SK-N-SH treated with all-trans-retinoic acid at 6 μM for 48 hours (cell line): ENCODE data around the gene FNBP1L.

Source experiments
- ATAC-seq: fragments of 200-7000 bp; cut with Tn5 transposase; 3 replicates; pipeline ENCODE4 v1.9.1; 2020; ENCODE audit warnings: mild to moderate bottlenecking, moderate library complexity
- ARNTL ChIP-seq: fragments of 450-650 bp; formaldehyde crosslinking; IDR thresholded peaks from 2 replicates; pipeline ENCODE4 v1.5.0; 2020; ENCODE audit warnings: low read depth, mild to moderate bottlenecking, moderate library complexity, borderline replicate concordance
- CREB5 ChIP-seq: fragments of 250-450 bp; sonication (Bioruptor Pico); IDR thresholded peaks from 2 replicates; pipeline ENCODE4 v1.5.1; 2020; ENCODE audit warnings: low read depth, mild to moderate bottlenecking, moderate library complexity
- CSDC2 ChIP-seq: fragments of 250-450 bp; sonication (Bioruptor Pico); IDR thresholded peaks from 2 replicates; pipeline ENCODE4 v1.5.0; 2020; ENCODE audit warnings: mild to moderate bottlenecking, moderate library complexity
- CSRNP3 ChIP-seq: fragments of 250-450 bp; sonication (Bioruptor Pico); IDR thresholded peaks from 2 replicates; pipeline ENCODE4 v1.5.1; 2021; ENCODE audit warnings: mild to moderate bottlenecking, moderate library complexity
- ESRRG ChIP-seq: fragments of 250-450 bp; sonication (Bioruptor Pico); IDR thresholded peaks from 2 replicates; pipeline ENCODE4 v1.6.1; 2021; ENCODE audit warnings: mild to moderate bottlenecking
- GLIS3 ChIP-seq: fragments of 250-450 bp; sonication (Bioruptor Pico); IDR thresholded peaks from 2 replicates; pipeline ENCODE4 v1.5.0; 2020; ENCODE audit warnings: mild to moderate bottlenecking, moderate library complexity
- ISL1 ChIP-seq: fragments of 250-450 bp; sonication (Bioruptor Pico); IDR thresholded peaks from 2 replicates; pipeline ENCODE4 v2.1.2; 2022; ENCODE audit warnings: mild to moderate bottlenecking, moderate library complexity
- OSR1 ChIP-seq: fragments of 250-450 bp; sonication (Bioruptor Pico); IDR thresholded peaks from 2 replicates; pipeline ENCODE4 v1.8.0; 2022; ENCODE audit warnings: moderate library complexity, mild to moderate bottlenecking, inconsistent platforms
- POU6F1 ChIP-seq: fragments of 250-450 bp; sonication (Bioruptor Pico); IDR thresholded peaks from 2 replicates; pipeline ENCODE4 v1.8.0; 2021; ENCODE audit warnings: low read depth, mild to moderate bottlenecking, moderate library complexity, borderline replicate concordance
- PPARA ChIP-seq: fragments of 250-450 bp; sonication (Bioruptor Pico); IDR thresholded peaks from 2 replicates; pipeline ENCODE4 v1.5.0; 2020; ENCODE audit warnings: mild to moderate bottlenecking, borderline replicate concordance
- RARB ChIP-seq: fragments of 250-450 bp; sonication (Bioruptor Pico); IDR thresholded peaks from 2 replicates; pipeline ENCODE4 v1.8.0; 2021; ENCODE audit warnings: mild to moderate bottlenecking, moderate library complexity
- SNAI2 ChIP-seq: fragments of 250-450 bp; sonication (Bioruptor Pico); IDR thresholded peaks from 2 replicates; pipeline ENCODE4 v1.5.0; 2020; ENCODE audit warnings: mild to moderate bottlenecking, moderate library complexity
- TCF4 ChIP-seq: fragments of 250-450 bp; sonication (Bioruptor Pico); IDR thresholded peaks from 2 replicates; pipeline ENCODE4 v1.8.0; 2021; ENCODE audit warnings: mild to moderate bottlenecking, moderate library complexity, borderline replicate concordance
- TOX ChIP-seq: fragments of 250-450 bp; sonication (Bioruptor Pico); IDR thresholded peaks from 2 replicates; pipeline ENCODE4 v1.8.0; 2021; ENCODE audit warnings: mild to moderate bottlenecking, moderate library complexity, borderline replicate concordance
- TSHZ2 ChIP-seq: fragments of 250-450 bp; sonication (Bioruptor Pico); IDR thresholded peaks from 2 replicates; pipeline ENCODE4 v1.5.0; 2020; ENCODE audit warnings: mild to moderate bottlenecking, moderate library complexity
- ZFP3 ChIP-seq: fragments of 250-450 bp; sonication (Bioruptor Pico); IDR thresholded peaks from 2 replicates; pipeline ENCODE4 v1.5.0; 2020; ENCODE audit warnings: mild to moderate bottlenecking, moderate library complexity
- ZFP30 ChIP-seq: fragments of 450-650 bp; formaldehyde crosslinking; IDR thresholded peaks from 2 replicates; pipeline ENCODE4 v1.5.0; 2022; ENCODE audit warnings: mild to moderate bottlenecking, moderate library complexity
- ZNF565 ChIP-seq: fragments of 450-650 bp; formaldehyde crosslinking; conservative IDR thresholded peaks from 2 replicates; pipeline ENCODE4 v1.5.0; 2020; ENCODE audit warnings: low read depth, mild to moderate bottlenecking, moderate library complexity
- ZNF70 ChIP-seq: fragments of 450-650 bp; formaldehyde crosslinking; IDR thresholded peaks from 2 replicates; pipeline ENCODE4 v1.5.0; 2020; ENCODE audit warnings: mild to moderate bottlenecking, moderate library complexity
- ZNF8 ChIP-seq: fragments of 450-650 bp; formaldehyde crosslinking; IDR thresholded peaks from 2 replicates; pipeline ENCODE4 v1.5.0; 2020; ENCODE audit warnings: mild to moderate bottlenecking, moderate library complexity

FNBP1L gene

GRCh38 chr1:93496520-93496919 lies 48.6 kb downstream of the FNBP1L start (continued):
- no peak for TF ChIP-seq CSDC2
- TF ChIP-seq ZNF70 (CRISPR knock-in tag) = no peak
- no peak for TF ChIP-seq POU6F1 (CRISPR knock-in tag)

GRCh38 chr1:93499075-93499474 lies 51.2 kb downstream of the FNBP1L start:
- TF ChIP-seq ZNF565 = no peak
- TF ChIP-seq, all 23 proteins: peak for 0
- no peak for ATAC-seq

- no peak for ATAC-seq
- TF ChIP-seq CSRNP3 (CRISPR knock-in tag) (no peak), ESRRG (no peak), PPARA (CRISPR knock-in tag) (no peak), ZFP3 (CRISPR knock-in tag) (no peak), ZNF565 (no peak), OSR1 (CRISPR knock-in tag) (no peak), RARB (CRISPR knock-in tag) (no peak), ISL1 (no peak), ZNF70 (CRISPR knock-in tag) (no peak), ZFP30 (CRISPR knock-in tag) (no peak), CREB5 (CRISPR knock-in tag) (no peak), TSHZ2 (CRISPR knock-in tag) (no peak), TCF4 (CRISPR knock-in tag) (no peak), ARNTL (CRISPR knock-in tag) (no peak), GLIS3 (no peak), TOX (CRISPR knock-in tag) (no peak), ZNF8 (CRISPR knock-in tag) (no peak), SNAI2 (CRISPR knock-in tag) (no peak), CSDC2 (no peak)
- TF ChIP-seq, all 23 proteins: peak for 0
Measured at GRCh38 chr1:93499533-93499932, 51.6 kb downstream of the FNBP1L start.

GRCh38 chr1:93500275-93500674 lies 52.4 kb downstream of the FNBP1L start:
- TF ChIP-seq ISL1 (no peak), CREB5 (CRISPR knock-in tag) (no peak), CSRNP3 (CRISPR knock-in tag) (no peak), ZNF70 (CRISPR knock-in tag) (no peak), ZNF565 (no peak), ARNTL (CRISPR knock-in tag) (no peak), OSR1 (CRISPR knock-in tag) (no peak), GLIS3 (no peak), PPARA (CRISPR knock-in tag) (no peak)
- TF ChIP-seq, all 23 proteins: peak for 0
- no peak for ATAC-seq
